Measurements from ENCODE around the gene NKX2-2.

- no peak for TF ChIP-seq CTCF (IDR thresholded peaks at IDR 0.05)
- no peak for TF ChIP-seq POLR2A (IDR thresholded peaks at IDR 0.05; ENCODE audit: low read depth)
- TF ChIP-seq EP300 (IDR thresholded peaks at IDR 0.05), result no peak
Observed at GRCh38 chr20:21500599-21500998, 13.3 kb downstream of the NKX2-2 start.
